HG02981 (cell line): ENCODE measurements around the gene RPL36AL.
A peak's percentile ranks its signal among the peaks of the same experiment; 100 is the strongest.
"Not testable (repeated sequence)": the region's sequence is repeated elsewhere in the genome, so short reads cannot be mapped to it uniquely, and the experiment has no call there.

Experiments used
- ATAC-seq: cut with Tn5 transposase; IDR thresholded peaks from one replicate; pipeline ENCODE4 v1.9.1; 2021; ENCODE audit warnings: mild to moderate bottlenecking, moderate library complexity; ENCODE audit not compliant: unreplicated experiment

The RPL36AL gene

GRCh38 chr14:49620182-49621113, at the start of gene RPL36AL, which contains the start of gene MGAT2:
TSS of gene RPL36AL (minus strand) at chr14:49620626. CDS start at chr14:49619104, 1,522 bp downstream.
TSS of gene MGAT2 (plus strand) at chr14:49620799. CDS start at chr14:49621269, 470 bp downstream.
- ATAC-seq = peak; percentile 93

DNA sequence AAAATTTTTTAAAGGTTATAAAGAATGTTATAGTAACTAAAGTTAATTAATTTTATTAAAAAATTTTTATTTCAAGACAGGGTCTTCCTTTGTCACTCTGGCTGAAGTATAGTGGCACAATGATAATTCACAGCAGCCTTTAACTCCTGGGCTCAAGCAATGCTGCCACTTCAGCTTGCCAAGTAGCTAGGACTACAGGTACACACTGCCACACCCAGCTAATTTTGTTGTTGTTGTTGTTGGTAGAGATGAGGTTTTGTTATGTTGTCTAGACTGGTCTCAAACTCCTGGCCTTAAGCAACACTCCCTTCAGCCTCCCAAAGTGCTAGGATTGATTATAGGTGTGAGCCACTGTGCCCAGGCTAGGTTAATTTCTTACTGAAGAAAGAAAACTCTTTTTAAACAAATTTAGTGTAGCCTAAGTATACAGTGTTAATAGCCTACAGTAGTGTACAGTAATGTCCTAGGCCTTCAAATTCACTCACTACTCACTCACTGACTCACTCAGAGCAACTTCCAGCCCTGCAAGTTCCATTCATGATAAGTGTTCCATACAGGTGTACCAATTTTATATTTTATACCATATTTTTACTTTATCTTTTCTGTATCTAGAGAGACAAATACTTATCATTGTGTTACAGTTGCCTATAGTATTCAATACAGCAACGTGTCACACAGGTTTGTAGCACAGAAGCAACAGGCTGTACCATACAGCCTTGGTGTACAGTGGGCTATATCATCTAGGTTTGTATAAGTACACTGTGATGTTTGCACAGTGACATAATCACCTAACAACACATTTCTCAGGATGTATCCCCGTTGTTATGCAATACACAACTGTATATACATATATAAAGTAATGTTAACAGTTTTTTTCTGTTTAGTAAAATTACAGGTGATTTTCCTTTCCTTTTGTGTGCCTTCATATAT, 39.4 kb upstream of the RPL36AL start:
- no peak for ATAC-seq

DNA sequence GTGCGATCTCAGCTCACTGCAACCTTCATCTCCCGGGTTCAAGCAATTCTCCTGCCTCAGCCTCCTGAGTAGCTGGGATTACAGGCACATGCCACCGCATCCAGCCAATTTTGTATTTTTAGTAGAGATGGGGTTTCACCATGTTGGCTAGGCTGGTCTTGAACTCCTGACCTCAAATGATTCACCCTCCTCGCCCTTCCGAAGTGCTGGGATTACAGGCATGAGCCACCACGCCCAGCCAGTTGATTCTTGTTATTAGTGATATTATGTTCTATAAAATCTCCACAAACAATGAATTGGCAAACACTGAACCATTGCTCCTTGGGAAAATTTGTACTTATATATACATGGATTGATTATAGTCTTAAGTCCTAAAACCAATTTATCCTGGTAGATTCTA, 37.1 kb upstream of the RPL36AL start:
- not testable (repeated sequence) for ATAC-seq

- ATAC-seq = no peak
Observed at GRCh38 chr14:49654511-49654910, 34.1 kb upstream of the RPL36AL start.

DNA sequence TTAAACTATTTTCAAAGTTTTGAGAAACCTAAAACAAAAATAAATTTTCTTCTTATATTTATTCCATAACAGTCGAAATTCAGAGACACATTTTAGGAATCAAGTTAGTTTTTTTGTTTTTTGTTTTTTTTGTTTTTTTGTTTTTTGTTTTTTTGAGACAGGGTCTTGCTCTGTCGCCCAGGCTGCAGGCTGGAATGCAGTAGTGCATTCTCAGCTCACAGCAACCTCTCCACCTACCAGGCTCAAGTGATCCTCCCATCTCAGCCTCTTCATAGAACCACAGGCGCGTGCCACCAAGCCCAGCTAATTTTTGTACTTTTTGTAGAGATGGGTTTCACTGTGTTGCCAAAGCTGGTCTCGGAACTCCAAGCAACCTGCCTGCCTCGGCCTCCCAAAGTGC, 33.1 kb upstream of the RPL36AL start:
- no peak for ATAC-seq

GRCh38 chr14:49642163-49642562, 21.7 kb upstream of the RPL36AL start:
- ATAC-seq = no peak

DNA sequence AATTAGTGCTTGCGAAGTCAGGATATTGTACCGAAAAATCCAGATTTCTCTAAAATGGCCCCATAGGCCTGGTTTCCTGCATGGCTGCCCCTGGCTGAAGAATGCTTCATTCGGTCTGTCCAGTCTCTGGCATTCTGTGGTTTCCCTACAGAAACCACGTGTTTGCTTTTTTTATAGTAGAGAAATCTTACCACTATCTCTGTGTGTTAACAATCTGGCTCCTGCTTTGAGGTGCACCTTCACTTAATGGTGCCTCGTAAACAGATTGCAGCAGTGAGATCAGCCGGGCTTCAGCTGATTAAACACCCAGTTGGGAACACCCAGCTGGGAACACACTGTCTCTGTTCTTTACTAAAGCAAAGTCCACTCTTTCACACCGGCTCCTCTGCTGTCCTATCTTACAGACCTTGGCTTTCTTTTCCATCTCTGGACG, 21.3 kb upstream of the RPL36AL start:
- ATAC-seq = no peak

GRCh38 chr14:49640540-49641417, 20.4 kb upstream of the RPL36AL start:
- ATAC-seq = no peak

GRCh38 chr14:49637534-49638078, 17.2 kb upstream of the RPL36AL start:
- no peak for ATAC-seq

- ATAC-seq = no peak
Observed at GRCh38 chr14:49636866-49637265, 16.4 kb upstream of the RPL36AL start.

DNA sequence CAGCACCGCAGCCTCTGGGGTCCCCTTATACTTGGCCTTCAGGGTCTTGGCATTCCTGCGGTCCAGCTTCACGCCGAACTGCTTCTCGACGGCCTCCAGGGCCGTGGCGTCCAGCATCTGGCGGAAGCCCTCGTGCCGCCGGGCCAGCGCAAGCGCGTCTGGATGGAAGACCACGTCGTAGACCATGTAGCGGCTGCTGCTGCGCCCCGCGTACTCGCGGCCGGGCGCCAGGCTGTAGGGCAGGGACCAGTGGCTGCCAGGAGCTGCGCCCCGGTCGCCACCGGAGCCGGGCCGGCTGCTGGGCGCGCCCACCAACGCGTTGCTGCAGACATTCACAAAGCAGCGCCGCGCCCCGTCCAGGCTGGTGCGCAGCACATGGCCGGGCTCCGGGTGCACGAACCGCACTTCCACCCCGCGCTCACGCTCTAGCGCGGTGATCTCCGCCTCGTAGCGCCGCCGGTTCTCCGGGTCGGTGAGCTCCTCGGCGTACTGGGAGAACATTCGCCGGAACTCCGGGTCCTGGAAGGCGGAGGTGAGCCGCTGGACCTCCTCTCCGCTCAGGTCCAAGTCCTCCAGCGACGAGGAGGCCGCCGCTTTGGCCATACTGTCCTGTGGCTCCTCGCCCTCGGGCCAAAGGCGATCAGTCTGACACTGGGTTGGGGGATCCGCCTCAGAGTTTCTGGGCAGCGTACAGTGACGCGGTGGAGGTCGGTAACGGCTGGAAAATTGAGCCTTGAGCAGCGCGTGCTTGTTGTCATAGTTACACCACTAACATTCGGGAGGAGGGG, 14.3 kb upstream of the RPL36AL start, which contains the start of gene DNAAF2:
Gene DNAAF2 (minus strand): TSS at position 698 of the 788 bp plus-strand sequence. CDS start 95 bp downstream, at position 603.
- peak; percentile 27 for ATAC-seq

- ATAC-seq = peak; percentile 73
Observed at GRCh38 chr14:49633640-49634546, 13.5 kb upstream of the RPL36AL start.

- no peak for ATAC-seq
Observed at GRCh38 chr14:49623941-49624839, 3.8 kb upstream of the RPL36AL start.

GRCh38 chr14:49623387-49623786, 3.0 kb upstream of the RPL36AL start:
- no peak for ATAC-seq

DNA sequence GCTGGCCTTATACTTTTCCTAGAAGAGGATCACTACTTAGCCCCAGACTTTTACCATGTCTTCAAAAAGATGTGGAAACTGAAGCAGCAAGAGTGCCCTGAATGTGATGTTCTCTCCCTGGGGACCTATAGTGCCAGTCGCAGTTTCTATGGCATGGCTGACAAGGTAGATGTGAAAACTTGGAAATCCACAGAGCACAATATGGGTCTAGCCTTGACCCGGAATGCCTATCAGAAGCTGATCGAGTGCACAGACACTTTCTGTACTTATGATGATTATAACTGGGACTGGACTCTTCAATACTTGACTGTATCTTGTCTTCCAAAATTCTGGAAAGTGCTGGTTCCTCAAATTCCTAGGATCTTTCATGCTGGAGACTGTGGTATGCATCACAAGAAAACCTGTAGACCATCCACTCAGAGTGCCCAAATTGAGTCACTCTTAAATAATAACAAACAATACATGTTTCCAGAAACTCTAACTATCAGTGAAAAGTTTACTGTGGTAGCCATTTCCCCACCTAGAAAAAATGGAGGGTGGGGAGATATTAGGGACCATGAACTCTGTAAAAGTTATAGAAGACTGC, 1.7 kb upstream of the RPL36AL start:
- no peak for ATAC-seq

DNA sequence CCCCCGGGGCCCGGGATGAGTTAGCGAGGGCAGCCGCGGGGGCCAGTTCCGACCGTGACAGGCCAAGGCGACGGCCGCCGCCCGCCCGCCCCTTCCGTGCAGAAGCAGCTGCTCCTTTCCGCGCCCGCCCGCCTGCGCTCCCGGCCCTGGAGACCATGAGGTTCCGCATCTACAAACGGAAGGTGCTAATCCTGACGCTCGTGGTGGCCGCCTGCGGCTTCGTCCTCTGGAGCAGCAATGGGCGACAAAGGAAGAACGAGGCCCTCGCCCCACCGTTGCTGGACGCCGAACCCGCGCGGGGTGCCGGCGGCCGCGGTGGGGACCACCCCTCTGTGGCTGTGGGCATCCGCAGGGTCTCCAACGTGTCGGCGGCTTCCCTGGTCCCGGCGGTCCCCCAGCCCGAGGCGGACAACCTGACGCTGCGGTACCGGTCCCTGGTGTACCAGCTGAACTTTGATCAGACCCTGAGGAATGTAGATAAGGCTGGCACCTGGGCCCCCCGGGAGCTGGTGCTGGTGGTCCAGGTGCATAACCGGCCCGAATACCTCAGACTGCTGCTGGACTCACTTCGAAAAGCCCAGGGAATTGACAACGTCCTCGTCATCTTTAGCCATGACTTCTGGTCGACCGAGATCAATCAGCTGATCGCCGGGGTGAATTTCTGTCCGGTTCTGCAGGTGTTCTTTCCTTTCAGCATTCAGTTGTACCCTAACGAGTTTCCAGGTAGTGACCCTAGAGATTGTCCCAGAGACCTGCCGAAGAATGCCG, 872 bp upstream of the RPL36AL start:
- ATAC-seq = peak; percentile 24
